HG03045 (cell line): ENCODE data around the gene JKAMP.
A peak's percentile ranks its signal among the peaks of the same experiment; 100 is the strongest.
"Not testable (repeated sequence)": the region's sequence is repeated elsewhere in the genome, so short reads cannot be mapped to it uniquely, and the experiment has no call there.

ENCODE experiments used
- ATAC-seq: cut with Tn5 transposase; IDR thresholded peaks from one replicate; pipeline ENCODE4 v1.9.1; 2021; ENCODE audit warnings: mild to moderate bottlenecking, moderate library complexity; ENCODE audit not compliant: unreplicated experiment

JKAMP gene, protein sequence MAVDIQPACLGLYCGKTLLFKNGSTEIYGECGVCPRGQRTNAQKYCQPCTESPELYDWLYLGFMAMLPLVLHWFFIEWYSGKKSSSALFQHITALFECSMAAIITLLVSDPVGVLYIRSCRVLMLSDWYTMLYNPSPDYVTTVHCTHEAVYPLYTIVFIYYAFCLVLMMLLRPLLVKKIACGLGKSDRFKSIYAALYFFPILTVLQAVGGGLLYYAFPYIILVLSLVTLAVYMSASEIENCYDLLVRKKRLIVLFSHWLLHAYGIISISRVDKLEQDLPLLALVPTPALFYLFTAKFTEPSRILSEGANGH

GRCh38 chr14:59483819-59484638 is at the start of gene JKAMP, which contains the start of gene L3HYPDH:
TSS of gene JKAMP (plus strand) at chr14:59484517. CDS start at chr14:59484590, 73 bp downstream.
TSS of gene L3HYPDH (minus strand) at chr14:59484408. CDS start at chr14:59484316, 92 bp downstream.
- peak; percentile 92 for ATAC-seq

DNA sequence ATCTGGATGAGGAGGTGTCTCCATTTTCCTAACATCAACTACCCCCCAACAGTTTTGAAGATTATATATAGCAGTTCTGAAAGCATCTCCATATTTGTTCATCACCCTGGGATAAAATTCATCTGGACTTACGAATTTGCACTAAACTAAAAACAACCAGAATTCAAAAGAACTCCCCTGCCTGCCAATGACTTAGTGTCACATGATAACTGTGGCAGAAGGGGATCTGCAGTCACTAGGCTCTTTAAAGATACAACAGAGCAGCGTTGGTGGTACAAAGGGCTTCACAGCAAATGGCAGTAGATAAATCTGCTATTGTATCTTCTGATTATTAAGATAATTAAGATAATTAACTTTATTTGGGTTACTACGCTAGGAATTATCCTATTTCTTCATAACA is 49.2 kb upstream of the JKAMP start:
- no peak for ATAC-seq

DNA sequence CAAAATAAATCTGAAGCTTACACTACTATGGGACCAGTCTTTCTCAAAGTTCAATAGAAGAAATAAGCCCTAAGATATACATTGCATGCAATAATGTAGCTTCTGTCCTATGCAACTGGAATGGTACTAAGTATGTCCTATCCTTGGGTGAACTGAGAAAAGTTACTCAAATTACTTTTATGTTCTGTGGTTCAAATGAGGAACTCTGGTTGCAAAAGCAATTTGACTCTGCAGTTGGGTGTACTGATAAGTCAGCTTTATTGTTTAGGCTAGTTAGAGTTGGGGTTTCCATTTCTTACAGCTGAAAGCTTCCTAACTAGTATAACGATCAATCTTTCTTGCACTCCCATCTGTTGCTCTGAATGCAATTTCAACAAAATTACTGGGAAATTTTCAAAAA is 48.3 kb upstream of the JKAMP start:
- ATAC-seq: no peak

- ATAC-seq: no peak
Measured at GRCh38 chr14:59438195-59438647, 46.1 kb upstream of the JKAMP start.

DNA sequence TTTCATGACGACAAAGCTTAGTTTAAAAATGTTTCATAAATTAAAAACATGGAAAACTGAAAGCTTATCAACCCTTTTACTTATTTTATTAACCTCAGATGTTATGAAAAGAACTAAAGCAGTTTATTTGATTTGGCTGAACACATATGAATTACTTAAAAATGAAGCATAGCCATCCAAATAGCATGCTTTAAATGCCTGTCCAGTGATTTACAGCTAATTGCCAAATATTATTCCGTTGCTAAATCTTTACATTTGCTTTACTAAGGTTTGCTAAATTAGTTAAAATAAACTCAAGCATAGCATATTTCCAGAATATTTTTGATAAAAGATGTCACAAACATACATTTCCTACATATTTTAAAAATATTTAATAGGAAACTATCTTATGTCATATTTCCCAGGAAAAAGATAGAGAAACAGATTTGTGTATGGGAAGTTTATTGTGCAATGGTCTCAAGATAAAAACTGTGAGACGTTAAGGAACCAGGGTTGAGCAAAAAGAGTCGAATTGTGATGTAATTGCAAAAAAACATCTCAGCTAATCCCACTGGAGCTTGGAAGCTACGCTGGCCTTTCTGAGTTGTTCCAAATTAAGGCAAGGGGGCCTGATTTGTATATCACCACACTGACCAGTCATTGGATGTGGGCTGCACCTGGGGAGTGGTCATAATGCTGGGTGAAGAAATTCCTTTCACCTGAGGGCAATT is 44.9 kb upstream of the JKAMP start:
- ATAC-seq: no peak

- ATAC-seq: not testable (repeated sequence)
Measured at GRCh38 chr14:59448673-59449072, 35.6 kb upstream of the JKAMP start.

DNA sequence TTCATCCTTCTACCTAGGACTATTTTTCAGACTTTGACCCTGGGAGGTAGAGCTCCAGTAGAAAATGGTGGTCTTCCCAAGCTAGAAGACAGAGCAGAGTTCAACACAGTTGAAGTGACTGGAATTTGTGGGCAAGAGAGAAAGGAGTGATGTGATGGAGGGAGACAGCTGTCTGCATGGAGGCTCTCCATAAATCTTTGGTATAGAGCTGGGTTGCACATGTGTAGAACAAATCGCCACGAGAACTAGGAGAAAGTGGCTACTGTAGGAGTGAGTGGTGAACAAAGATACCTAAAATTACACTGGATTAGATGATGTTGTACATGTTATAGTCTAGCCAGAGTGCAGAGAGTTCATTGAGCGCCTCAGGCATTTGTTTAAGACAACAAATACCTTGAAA is 33.6 kb upstream of the JKAMP start:
- no peak for ATAC-seq

DNA sequence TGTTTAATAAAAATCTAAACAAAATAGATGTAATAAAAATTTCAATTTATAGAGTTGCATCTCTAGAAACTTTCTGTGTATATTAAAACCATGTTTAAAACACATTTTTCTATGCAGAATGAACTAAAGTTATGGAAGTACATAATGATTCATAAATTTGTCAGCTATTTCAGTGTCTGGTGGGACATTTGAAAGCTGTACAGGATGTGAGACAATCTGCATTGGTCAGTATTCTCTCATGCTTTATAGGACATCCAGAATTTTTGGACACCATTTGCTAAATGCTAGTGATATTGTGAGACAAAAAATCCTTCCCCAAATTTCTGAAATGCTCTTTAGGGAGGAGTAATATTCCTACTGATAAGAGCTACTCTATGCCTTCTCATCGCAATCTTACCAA is 32.5 kb upstream of the JKAMP start:
- no peak for ATAC-seq

- no peak for ATAC-seq
Measured at GRCh38 chr14:59454139-59454538, 30.2 kb upstream of the JKAMP start.

GRCh38 chr14:59455411-59455810 is 28.9 kb upstream of the JKAMP start:
- no peak for ATAC-seq

GRCh38 chr14:59458486-59458885 is 25.8 kb upstream of the JKAMP start:
- ATAC-seq: no peak

- no peak for ATAC-seq
Measured at GRCh38 chr14:59460378-59460777, 23.9 kb upstream of the JKAMP start.

DNA sequence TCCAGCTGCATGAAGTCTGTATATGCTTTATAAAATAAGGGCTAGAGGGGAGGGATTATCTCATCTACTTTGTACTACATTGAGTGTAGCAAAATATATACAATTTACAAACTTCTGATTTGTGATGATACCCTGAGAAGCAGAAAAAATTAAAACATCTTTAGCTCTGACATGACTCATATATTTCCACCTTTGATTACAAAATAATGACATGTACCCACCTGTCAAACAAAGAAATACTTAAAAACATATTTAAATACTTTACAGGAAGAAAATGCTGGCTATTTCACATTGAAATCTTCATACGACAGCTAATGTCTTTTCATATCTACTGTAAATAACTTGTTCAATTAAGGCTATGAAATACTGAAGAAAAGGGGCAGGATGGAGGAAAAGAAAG is 22.4 kb upstream of the JKAMP start:
- ATAC-seq: no peak

GRCh38 chr14:59463787-59464485 is 20.4 kb upstream of the JKAMP start:
- ATAC-seq: peak; percentile 39

GRCh38 chr14:59464486-59465315 is 19.6 kb upstream of the JKAMP start:
- ATAC-seq: peak; percentile 70

DNA sequence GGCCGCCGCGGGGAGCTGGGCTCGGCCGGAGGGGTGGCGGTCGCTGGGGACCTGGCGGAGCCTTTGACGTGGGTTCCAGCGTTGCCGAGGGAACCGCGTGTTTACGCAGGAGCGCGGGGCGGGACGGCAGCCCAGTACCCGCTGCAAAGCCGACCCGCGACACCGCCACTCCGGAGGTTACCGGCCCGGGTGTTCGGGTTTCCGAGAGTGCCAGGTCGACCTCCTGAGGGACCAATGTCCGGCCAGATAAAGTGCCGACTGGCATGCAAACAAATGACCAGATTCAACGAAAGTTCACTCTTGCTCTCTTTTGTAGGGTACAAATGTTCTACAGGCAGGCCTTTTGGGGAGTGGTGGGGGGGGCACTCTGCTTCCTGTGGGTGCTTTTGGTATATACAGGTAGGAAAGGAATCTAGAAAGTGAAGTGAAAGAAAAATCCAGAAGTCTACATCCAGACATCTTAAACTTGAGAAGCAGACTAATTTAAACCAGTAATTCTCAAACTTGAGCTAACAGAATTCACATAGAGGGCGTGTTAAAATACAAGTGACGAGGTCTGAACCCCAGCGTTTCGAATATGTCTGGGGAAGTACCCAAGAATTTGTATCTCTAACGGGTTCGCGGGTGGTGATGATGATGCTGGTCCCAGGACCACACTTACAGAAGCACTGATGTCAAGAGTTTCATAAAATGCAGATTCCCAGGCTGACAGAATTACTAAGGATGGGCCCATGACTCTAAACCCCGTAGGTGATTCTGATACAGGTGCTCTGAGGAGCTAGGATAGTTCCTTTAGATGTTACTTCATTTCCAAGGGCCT is 18.8 kb upstream of the JKAMP start, which contains the start of gene GPR135:
Gene GPR135, minus strand, starts transcription at position 65 of the 820 bp plus-strand sequence. CDS start 154 bp downstream, outside the sequence.
- ATAC-seq: peak; percentile 32

DNA sequence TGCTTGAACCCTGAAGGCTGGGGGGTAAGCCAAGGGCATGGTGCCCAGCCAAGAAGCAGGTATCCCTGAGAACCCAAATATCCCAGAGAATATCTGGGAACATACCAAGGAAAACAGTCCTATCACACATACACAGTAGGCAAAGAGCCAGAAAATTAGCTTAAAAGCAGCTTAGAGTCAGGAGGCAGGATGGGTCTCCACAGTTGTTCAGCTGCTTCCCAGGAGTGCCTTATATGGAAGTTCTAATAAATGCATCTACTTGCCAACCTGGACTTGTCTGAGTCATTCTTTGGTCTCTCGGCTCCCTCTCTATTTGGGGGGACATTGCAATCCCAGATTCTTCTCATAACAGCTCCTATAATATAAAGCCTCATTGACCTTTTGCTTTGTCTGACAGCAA is 10.1 kb upstream of the JKAMP start:
- no peak for ATAC-seq

DNA sequence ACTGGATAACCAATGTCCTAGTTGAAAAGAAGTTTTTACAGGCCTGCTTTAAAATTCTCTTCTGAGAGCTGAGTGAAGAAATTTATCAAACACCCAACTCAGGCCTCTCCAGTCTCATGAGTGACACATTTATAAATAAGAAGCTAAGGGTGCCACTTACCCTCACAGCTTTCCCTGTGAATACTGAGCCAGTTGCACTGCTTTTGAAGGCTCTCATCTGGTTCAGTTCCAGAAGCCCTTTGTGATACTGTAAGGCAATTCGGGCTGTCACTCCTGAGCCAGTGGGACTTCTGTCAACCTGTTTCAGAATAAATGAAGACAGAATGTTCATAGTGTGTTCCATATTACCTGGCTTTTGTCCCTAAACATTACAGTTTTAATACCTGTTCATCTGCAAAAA is 8.6 kb upstream of the JKAMP start:
- no peak for ATAC-seq

GRCh38 chr14:59478540-59478939 is 5.8 kb upstream of the JKAMP start:
- ATAC-seq: no peak
